HuH-7 (cell line): ENCODE measurements around the gene OR4S1.
A peak's percentile ranks its signal among the peaks of the same experiment; 100 is the strongest.
"Not testable (repeated sequence)": the region's sequence is repeated elsewhere in the genome, so short reads cannot be mapped to it uniquely, and the experiment has no call there.

Source experiments
- DNase-seq: peaks from one replicate; pipeline ENCODE4 v3.0.0; 2011; ENCODE audit warnings: low spot score

OR4S1 gene

GRCh38 chr11:48305923-48306322 lies at the start of gene OR4S1:
Gene OR4S1 (plus strand): TSS chr11:48306223. CDS start chr11:48306223, 0 bp downstream.
- no peak for DNase-seq

GRCh38 chr11:48261600-48261999 lies 44.4 kb upstream of the OR4S1 start:
- DNase-seq: no peak

GRCh38 chr11:48263423-48263911 lies 42.6 kb upstream of the OR4S1 start, which contains the start of gene OR4X1:
Gene OR4X1 (plus strand): TSS chr11:48263861. CDS start chr11:48263861, 0 bp downstream.
- no peak for DNase-seq

GRCh38 chr11:48270621-48271020 lies 35.4 kb upstream of the OR4S1 start:
- no peak for DNase-seq

GRCh38 chr11:48272606-48273005 lies 33.4 kb upstream of the OR4S1 start:
- DNase-seq: no peak

GRCh38 chr11:48307760-48308386 lies 1.9 kb downstream of the OR4S1 start:
- peak; percentile 39 for DNase-seq

GRCh38 chr11:48313590-48313989 lies 7.6 kb downstream of the OR4S1 start:
- DNase-seq: not testable (repeated sequence)

- DNase-seq: not testable (repeated sequence)
Measured at GRCh38 chr11:48319813-48320212, 13.8 kb downstream of the OR4S1 start.

- DNase-seq: not testable (repeated sequence)
Measured at GRCh38 chr11:48324620-48325019, 18.6 kb downstream of the OR4S1 start, which contains the start of gene OR4C3. Gene OR4C3 (plus strand): TSS chr11:48324920. CDS start chr11:48325022, 102 bp downstream.

GRCh38 chr11:48341466-48341865 lies 35.4 kb downstream of the OR4S1 start:
- DNase-seq: no peak

GRCh38 chr11:48342505-48342904 lies 36.5 kb downstream of the OR4S1 start:
- DNase-seq: not testable (repeated sequence)

GRCh38 chr11:48346286-48346685 lies 40.3 kb downstream of the OR4S1 start:
- not testable (repeated sequence) for DNase-seq

GRCh38 chr11:48354013-48354412 lies 48.0 kb downstream of the OR4S1 start:
- DNase-seq: no peak

- DNase-seq: no peak
Measured at GRCh38 chr11:48354677-48355076, 48.7 kb downstream of the OR4S1 start.
